Right lobe of liver (tissue), 4 donors: ENCODE results near the gene ITLN1.

Experiments used
- CTCF ChIP-seq, 4 donors: fragments of 200-600 bp in 3 of 4; fragments of 450-650 bp in 1 of 4; IDR thresholded peaks; one replicate each; pipeline versions ENCODE4 v1.5.1 to v1.8.0; 2016 to 2022; ENCODE audit warnings: antibody characterized with exemption in 4 of 4, mild to moderate bottlenecking in 2 of 4
- POLR2A ChIP-seq: fragments of 450-650 bp; IDR thresholded peaks from one replicate; pipeline ENCODE4 v1.6.1; 2017; ENCODE audit warnings: antibody characterized with exemption, mild to moderate bottlenecking
- donor health status: DM: no; HTN: no; CAD: no.
- donor health status: DM: no; HTN: no; CAD: no.
- donor health status: DM: no; HTN: yes; CAD: no.

- TF ChIP-seq CTCF (IDR thresholded peaks at IDR 0.05) (no peak), POLR2A (no peak)
Observed at GRCh38 chr1:160911441-160911840, 26.5 kb upstream of the ITLN1 start.
